GM19468 (cell line): ENCODE data around the gene LITAFD.

Experiments used
- ATAC-seq: cut with Tn5 transposase; IDR thresholded peaks from one replicate; pipeline ENCODE4 v1.9.1; 2021; ENCODE audit warnings: mild to moderate bottlenecking, moderate library complexity, moderate number of reproducible peaks; ENCODE audit not compliant: unreplicated experiment; ENCODE audit errors: extremely low read depth

LITAFD gene

DNA sequence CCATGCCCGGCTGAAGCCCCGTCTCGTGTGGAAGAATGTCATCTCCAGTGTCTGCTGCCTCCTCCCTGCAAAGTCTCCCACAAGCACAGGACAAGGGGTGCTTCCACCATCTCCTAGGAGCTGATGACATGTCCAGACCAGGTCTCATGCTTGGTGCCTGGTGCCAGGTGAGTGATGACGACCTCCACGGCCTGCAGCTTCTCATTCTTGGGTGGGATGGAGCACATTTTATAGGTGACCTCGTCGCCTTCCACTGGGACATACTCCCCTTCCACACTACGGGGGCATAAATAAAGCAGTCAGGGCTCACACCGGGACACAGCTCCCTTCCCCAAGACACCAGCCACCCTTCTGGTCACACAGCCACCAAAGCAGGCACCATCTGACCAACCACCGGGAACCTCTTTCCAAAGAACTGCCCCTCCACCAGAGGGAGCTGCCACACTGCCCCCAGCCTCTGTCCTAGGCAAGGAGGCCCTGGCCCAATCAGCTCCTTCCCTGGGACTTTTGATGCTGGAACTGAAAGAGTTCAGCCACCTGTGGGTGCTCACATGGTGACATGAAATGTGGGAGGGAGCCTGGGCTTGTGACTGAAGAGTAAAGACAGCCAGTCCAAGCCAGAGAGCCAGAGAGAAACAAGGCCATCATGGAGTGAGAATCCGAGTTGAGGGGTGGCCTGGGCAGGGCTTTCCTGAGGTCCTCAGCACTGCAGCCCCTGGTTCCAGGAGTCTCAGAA, 26.9 kb upstream of the LITAFD start:
- no peak for ATAC-seq

DNA sequence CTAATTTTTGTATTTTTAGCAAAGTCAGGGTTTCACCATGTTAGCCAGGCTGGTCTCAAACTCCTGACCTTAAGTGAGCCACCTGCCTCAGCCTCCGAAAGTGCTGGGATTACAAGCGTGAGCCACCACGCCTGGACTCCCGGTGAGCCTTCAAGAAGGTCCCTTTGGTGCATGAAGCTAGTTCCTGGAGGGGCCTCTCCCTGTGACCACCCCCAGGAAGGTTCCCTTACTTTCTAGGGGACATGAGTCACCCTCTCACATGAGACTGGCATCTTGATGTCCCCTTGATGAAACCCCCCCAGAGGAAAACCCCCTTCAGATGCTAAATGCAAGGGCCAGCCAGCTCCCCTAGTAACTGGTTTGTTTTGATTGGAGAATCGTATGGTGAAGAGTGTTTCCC, 26.2 kb upstream of the LITAFD start:
- no peak for ATAC-seq

DNA sequence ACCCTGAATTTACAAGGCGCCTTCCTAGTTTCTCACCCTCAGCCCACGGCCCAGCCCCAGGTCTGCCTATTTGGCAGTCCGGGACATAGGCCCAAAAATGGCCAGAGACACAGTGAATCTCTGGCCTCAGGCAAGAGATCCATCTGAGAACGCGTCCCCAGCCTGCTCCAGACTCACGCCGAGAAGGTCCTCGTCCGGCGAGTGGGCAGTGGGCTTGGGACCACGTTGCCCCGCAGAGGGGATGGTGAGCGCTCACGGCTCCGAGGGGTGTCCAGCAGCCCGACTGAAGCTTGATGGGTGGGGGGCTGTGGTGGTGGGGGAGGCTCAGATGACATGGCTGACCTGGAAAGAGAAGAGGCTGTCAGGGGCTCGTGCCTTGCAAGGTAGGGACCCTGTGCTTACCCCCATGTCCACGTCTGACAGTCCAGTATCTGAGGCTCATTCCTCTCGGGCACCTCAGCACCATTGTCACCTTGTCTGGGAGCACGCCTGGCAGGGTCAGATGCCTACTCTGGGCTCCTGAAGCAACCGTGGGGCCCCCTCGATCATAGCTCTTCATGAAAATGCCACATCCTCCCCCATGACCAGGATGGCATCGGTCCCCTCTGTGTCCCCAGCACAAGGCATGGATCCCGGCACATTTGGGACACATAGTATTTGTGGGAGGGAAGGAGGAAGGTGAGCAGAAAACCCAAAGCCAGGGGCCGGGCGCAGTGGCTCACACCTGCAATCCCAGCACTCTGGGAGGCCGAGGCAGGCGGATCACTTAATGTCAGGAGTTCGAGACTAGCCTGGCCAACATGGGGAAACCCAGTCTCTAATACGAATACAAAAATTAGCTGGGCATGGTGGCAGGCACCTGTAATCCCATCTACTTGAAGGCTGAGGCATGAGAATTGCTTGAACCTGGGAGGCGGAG, 22.9 kb upstream of the LITAFD start:
- ATAC-seq: no peak

DNA sequence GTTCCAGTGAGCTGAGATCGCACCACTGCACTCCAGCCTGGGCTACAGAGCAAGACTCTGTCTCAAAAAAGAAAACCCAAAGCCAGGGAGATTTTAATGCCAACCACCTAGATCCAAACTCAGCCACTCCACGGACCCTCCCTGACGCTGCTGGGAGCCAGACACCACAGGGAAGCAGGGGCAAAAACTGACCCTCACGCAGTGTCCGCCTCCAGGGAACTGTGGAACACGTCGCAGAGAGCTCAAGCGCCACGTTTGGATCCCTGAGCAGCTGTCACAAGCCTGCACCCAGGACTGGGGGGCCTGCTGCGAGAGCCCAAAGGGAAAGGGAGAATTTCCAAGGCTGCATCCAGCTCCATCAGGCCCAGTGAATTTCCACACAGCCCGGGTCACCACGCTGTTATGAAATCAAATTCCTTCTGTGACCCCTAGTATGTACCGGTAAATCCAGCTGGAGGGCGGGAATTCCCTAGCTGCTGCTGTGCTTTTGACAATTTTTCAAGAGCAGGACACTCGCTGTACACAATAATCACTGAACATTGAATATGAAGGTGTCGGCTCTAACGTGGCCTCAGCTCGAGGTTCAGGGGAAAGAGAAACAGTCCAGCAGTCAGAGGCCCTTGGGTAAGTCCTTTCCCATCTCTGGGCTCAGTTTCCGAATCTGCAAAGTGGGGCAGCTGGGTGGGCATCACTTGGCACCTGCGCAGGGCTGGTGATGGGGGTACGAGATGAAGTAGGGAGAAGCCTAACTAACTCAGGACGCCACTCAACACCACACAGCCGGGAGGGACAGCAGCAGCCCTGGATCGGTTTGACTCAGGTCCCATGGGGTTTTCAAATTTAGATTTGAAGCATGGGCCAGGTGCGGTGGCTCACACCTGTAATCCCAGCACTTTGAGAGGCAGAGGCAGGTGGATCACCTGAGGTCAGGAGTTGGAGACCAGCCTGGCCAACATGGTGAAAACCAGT, 22.0 kb upstream of the LITAFD start:
- ATAC-seq: no peak

DNA sequence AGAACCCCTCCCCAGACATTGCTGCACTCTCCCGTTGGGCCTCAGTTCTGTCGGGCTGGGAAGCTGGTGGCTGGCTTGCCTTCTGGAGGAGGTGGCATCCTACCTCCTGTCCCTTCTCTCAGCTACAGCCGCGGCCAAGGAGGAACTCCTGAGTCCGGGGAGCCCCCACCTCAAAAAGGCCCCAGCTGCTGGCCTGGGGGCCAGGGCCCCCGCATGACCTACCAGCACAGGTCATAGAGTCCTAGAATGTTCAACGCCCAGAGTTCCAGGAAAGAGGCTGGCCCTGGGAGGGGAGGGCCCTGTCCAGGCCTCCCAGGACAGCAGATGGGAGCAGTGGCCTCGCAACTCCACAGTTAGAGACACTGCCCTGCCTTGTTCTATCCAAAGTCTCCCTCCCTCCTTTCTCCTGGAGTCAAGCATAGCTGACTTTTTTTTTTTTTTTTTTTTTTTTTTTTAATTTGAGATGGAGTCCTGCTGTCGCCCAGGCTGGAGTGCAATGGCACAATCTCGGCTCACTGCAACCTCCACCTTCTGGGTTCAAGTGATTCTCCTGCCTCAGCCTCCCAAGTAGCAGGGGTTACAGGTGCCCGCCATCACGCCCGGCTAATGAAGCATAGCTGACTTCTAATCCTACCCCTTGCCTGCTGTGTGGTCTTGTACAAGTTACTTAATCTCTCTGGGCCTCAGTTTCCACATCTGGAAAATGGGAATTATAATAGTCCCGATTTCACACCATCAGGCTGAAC, 20.4 kb upstream of the LITAFD start:
- ATAC-seq: no peak

DNA sequence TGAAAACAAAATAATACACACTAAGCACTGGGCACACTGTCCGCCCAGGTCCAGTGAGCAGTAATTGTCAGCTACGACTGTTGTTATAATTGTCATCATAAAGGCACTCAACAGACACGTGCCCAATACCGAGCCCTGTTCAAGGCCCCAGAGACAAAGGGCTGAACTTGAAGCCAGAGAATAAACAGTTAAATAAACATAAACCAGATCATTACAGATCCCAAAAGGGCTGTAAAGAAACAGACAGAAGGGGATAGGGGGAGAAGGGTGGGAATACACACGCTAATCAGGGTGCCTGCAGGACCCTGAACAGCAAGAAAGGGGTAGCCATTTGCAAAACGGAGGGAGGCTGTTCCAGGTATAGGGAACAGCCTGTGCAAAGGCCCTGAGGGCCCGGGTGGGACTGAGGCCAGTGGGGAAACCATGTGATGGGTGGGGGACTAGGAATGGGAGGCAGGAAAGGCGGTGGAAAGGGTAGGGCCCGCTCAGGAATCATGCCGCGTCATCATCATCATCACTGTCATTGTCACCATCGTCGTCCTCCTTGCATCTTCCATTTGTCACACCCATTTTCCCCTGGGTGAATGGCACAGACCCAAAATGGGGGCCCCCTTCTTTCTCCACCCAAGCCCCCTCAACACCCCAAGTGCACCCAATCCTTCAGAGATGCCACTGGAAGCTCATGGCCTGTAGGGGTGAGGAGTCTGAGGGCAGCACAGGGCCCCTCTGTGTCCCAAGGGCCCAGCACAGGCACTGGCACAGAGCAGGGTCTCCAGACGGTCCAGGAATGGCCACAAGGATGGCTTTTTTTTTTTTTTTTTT, 19.6 kb upstream of the LITAFD start:
- no peak for ATAC-seq

DNA sequence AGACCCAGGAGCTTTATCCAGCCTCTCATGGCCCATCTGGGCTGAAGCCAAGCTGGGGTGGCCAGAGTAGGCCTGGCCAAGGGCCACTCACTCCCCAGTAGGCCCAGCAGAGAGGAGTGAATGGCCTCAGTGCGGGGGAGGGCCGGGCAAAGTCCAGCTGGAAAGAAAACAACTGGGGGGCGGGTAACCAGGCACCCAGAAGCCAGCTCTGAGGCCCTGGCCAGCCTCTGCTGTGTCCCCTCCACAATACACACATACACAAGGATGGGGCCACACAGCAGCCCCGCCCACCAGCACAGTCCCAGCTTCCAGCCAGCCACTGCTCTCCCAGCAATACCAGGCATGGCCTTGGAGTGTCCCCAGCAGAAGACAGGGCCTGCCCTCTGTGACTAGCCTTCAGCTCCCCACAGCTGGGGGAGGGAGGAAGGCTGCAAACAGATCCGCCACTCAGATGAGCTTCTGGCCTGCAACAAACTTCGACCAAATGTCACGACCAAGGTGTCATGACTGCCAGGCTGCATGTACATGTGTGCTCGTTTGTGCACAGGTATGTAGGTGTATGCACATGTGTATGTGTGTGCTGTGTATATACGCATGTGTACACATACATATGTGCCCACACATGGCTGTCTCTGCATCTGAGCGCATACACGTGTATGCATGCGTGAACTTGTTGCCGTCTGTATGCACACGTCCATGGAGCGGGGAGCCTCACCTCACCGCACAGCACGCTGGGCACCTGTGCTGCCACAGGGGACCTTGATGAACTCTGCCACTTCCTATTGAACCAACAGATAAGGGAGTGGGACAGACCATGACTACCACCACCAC, 18.3 kb upstream of the LITAFD start:
- no peak for ATAC-seq

DNA sequence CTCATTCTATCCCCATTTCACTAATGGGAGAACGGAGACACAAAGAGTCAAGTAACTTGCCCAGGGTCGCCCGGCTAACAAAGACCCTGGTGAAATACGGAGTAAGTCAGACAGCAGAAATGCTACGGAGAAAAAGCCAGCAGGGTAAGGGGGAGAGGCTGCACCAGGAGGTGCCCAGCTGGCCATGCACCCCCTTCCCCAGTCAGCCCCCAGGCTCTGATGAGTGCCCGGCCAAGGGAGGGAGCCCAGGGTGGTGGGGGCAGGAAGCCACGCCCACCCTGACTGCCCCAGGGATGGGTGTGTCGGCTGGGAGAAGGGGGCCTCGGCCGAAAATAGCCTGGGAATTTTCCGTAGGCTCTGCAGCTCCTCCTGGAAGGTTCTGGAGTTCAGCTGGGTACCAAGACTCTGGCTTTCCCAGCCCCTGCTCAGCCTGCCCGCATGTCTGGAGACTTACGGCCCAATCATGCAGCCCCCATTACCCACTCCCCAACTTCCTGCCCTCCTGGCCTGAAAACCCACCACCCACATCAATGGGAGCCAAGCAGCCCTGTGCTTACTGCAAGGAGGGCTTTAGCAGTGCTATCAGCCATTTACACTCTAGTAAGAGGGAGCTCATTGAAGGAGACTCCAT, 17.6 kb upstream of the LITAFD start:
- no peak for ATAC-seq

DNA sequence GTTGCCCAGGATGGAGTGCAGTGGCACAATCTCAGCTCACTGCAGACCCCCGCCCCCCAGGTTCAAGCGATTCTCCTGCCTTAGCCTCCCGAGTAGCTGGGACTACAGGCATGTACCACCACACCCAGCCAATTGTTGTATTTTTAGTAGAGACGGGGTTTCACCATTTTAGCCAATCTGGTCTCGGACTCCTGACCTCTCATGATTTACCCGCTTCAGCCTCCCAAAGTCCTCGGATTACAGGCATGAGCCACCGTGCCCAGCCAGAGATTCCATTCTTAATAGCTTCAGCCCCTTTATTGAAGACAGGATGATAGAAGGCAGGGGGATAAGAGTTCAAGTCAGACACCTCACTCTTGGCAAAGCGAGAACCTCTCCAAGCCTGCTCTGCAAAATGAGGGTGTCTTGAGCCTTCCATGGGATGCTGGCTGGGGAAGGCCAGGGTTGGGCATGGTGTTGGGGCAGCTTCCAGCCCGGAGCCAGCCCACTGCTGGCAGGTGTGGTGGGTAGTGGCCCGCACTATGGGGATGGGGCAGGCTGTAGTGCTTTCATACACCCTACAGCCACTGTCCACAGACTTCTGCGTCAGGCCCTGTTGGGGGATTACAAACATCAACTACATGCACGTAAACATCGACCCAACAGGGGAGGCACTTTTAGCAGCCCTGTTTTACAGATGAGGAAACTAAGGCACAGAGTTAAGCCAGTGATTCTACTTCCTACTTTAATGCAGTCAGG, 16.8 kb upstream of the LITAFD start:
- ATAC-seq: no peak

DNA sequence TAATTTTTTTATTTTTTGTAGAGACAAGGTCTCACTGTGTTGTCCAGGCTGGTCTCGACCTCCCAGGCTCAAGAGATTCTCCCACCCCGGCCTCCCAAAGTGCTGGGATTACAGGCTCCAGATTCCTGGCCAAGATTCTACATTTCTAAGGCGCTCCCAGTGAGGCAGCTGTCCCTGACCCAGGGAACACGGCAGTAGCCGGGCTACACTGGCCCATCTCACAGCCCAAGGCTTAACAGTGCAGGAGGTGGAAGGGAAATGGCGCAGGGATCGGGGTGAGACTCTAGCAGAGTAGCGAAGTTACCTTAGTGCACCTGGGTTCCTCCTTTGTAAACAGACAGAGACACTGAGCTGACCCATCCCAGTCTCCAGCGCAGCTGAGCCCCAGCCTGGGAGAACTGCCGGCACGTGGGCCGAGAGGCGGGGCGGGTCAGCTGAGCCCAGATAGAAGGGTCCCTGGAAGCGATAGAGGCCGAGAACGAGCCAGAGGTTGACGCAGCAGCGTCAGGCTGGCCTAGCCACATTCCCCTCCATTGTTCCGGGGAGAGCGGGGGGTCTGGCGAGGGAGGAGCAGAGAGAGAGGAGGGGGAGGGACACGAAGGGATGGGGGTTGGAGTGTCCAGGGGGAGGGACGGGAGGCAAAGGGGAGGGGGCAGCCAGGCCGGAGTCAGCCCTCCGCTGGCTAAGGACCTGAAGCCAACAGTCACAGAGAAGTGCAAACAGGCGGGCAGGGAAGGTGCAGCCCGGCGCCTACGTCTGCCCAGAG, 15.8 kb upstream of the LITAFD start:
- no peak for ATAC-seq

DNA sequence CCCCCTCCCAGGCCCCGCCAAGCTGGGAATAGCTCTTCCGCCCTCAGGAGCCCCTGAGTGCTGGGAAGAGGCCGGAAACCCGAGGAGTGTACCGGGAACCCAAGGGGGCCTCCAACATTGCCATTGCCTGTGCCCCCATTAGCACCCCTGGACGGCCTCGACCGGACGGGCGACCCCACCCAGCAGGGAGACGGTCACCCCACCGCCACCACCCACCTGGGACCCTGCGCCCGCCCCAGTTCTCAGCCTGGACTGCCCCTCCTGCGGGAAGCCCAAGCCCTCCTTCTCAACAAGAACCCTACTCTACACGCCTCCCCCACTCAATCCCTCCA, 15.3 kb upstream of the LITAFD start:
- no peak for ATAC-seq

DNA sequence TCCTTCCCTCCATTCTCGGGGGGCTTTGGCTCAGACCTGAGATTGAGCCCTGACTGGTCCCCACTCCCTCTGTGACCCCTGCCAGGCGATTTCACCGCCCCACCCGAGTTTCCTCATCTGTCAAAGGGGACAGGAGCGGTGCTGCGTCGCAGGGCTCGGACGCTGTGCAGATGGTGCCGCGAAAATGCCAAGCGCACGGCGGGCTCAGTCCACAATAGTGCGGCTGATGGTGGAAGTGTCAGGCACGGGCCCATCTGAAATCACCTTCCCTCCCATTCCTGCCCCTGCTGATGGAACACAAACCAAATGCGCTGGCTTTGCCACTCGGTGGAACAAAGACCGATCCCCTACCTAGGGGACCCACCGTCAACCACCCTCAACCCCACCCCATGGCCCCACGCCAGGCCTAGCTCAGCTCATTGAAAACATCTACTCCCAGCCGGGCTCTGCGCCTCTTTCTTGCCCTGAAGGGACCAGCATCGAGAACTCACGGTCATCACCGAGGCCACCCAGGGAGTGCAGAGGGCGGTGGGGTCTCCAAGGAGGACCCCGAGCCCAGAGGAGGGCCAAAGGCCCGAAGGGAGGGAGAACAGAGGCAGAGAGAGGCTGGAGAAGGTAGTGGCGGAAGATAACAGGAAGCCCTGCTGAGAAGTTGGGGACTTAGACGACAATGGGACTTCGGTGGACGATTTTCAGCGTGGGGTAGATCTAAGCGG, 14.8 kb upstream of the LITAFD start:
- no peak for ATAC-seq

DNA sequence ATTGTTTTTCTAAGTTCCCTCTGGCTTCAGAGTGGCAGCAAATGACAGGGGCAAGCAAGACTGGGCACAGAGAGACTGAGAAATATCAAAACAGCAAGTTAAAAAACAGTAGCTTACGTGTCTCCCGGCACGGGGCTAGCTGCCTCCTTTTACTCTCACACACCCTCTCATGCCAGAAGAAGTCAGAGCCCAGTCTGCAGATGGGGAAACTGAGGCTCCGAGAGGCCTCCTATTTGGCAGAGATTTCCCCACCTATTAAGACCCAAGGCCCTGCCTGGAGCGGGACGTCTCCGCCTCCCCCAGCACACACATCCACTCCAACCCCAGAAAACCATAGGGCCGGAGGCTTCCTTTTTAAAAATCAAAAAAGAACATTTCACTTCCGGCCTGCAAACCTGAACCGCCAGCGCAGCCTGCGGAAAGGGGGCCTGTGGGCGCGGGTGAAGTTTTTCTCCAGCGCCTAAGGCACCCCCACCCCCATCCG, 14.2 kb upstream of the LITAFD start:
- ATAC-seq: peak; percentile 12

DNA sequence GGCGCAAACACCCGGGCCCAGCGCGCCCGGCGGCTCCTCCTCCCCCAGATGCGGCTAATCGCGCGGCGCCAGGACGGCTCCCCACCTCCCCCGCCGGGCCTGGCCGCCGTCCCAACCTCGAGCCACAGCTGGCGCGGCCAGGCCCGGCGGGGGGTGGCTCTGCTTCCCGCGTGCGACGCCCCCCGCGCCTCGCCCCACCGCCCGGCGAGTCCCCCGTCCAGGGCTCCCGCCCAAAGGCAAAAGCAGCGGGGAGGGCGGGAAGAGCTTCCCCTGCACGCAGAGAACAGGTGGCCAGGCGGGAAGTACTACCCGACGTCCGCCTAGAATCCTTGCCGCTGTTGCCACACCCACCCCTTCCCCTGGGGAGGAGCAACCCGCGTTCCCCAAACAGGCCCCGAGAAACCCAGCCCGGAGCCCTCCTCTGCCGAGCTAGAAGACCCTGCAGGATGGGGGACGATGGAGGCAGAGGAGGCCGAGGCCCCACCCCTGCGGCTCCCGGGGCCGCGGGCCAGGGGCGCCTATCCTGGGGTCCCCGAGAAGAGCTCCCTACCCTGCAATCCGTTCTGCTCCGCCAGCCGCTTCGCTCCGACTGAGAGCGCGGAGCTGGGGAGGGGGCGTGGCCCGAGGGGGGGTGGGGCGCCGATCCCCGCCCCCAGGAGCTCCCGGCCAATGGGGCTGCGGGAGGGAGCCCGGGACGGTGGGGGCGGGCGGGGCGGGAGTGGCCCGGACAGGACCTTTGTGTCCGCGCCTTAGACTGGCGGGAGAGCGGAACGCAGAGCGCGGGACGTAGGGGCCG, 13.5 kb upstream of the LITAFD start, which contains the start of gene CARHSP1:
CARHSP1 (minus strand) TSS at position 591 of the 796 bp plus-strand sequence. CDS start 9,678 bp downstream, outside the sequence.
- ATAC-seq: peak; percentile 33
